Loucy (cell line): ENCODE results near the gene FGGY.

Source experiments
- CTCF ChIP-seq: fragments of 200-600 bp; sonication (generic); conservative IDR thresholded peaks from 2 replicates; pipeline ENCODE4 v1.5.1; 2014; ENCODE audit warnings: mild to moderate bottlenecking, antibody characterized with exemption, low read length
- EZH2phosphoT487 ChIP-seq: fragments of 200-600 bp; IDR thresholded peaks from 2 replicates; pipeline ENCODE4 v1.6.1; 2018; ENCODE audit warnings: antibody characterized with exemption, mild to moderate bottlenecking, moderate library complexity, borderline replicate concordance

DNA sequence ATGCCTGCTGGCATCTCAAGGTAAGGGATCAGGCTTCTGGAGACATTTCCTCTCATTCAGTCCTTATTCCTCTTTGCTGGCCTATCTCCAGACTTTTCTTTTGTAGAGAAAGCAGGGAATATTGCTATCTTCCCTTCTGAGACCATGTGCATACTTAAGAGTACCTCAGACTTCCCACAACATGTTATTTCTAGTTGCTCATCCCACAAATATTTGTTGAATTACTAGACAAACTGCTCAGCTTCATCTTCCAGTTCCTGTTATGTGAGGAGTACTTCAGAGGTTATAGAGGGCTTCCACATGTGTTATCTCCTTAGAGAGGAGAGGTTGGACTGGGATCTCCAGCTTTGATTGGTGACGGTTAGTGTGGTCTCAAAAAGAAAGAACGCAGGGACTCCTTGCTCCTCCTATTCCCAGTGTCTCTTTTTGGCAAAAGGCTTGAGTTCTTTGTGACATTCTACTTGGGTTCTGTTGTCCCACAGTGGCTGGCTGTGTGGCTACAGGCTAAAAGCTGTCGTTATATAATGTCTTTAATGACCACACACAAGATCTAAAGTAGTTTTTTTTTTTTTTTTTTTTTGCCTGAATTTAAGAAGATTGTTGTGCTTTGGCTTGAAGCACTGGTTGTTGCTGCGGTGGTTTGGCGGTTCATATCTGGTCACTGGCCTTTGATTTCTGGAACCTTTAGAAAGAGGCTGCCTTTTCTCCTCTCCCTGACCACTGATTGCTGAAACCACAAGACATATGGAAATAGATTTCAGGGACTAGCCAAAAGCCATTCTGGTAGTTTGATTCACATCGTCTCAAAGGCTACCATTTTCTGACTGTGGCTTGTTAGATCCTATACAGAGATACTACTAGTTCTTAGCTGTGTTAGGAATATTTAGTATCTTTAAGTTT lies 78.7 kb downstream of the FGGY start:
- TF ChIP-seq CTCF, result no peak
- no peak for TF ChIP-seq EZH2phosphoT487
